IMR-90 (cell line): ENCODE measurements around the gene BAIAP2L1. TPM values are rescaled to one million over a fixed set of nuclear protein-coding genes. Genes with fewer than 3 reads are reported as not detected.
A peak's percentile ranks its signal among the peaks of the same experiment; 100 is the strongest.

Source experiments
- ATAC-seq: fragments of 200-7000 bp; cut with Tn5 transposase; 2 replicates; pipeline ENCODE4 v1.9.1; 2020; ENCODE audit warnings: low read depth, mild to moderate bottlenecking, moderate library complexity
- BruUV-seq: library from RNA; stranded (reverse); fragments of 400-500 nt; replicated peaks from 2 replicates; lab custom pipeline; 2021; lab: Mats Ljungman, UMichigan
- CTCF ChIA-PET: fragments of 300-600 bp; formaldehyde crosslinking; extraction: SDS; loops from one replicate; lab custom pipeline; 2021; ENCODE audit warnings: antibody characterized with exemption; lab: Yijun Ruan, JAX
- POLR2A ChIA-PET: fragments of 300-600 bp; sonication (Branson Sonifier 250); formaldehyde crosslinking; loops from one replicate; lab custom pipeline; 2022; ENCODE audit warnings: antibody characterized with exemption; ENCODE audit not compliant: unreplicated experiment; lab: Charles Lee
- DNase-seq: peaks from one replicate; pipeline ENCODE4 v3.0.0; 2013
- H2AFZ ChIP-seq: replicated peaks from 2 replicates; pipeline ENCODE3; 2013; ENCODE audit warnings: low read length, mild to moderate bottlenecking; ENCODE audit not compliant: poor library complexity
- H2AK5ac ChIP-seq: 2 replicates; pipeline ENCODE4 v1.6.1; 2013; ENCODE audit warnings: low read depth, low read length, inconsistent platforms
- H2AK9ac ChIP-seq: replicated peaks from 2 replicates; pipeline ENCODE3; 2013; ENCODE audit warnings: mild to moderate bottlenecking, low read depth, low read length, moderate library complexity; ENCODE audit not compliant: poor library complexity
- H2BK120ac ChIP-seq: 2 replicates; pipeline ENCODE4 v1.6.1; 2013; ENCODE audit warnings: low read depth, low read length, inconsistent platforms
- H2BK15ac ChIP-seq: 3 replicates; pipeline ENCODE4 v1.6.1; 2013; ENCODE audit warnings: low read depth, low read length, inconsistent platforms
- H2BK20ac ChIP-seq: 2 replicates; pipeline ENCODE4 v1.6.1; 2013; ENCODE audit warnings: low read depth, mild to moderate bottlenecking, inconsistent platforms, low read length, moderate library complexity
- H2BK5ac ChIP-seq: 2 replicates; pipeline ENCODE4 v1.6.1; 2013; ENCODE audit warnings: mild to moderate bottlenecking, low read depth, low read length, inconsistent platforms; ENCODE audit not compliant: poor library complexity, severe bottlenecking
- H3K14ac ChIP-seq: replicated peaks from 2 replicates; pipeline ENCODE4 v1.6.1; 2013; ENCODE audit warnings: low read depth, low read length, inconsistent platforms
- H3K18ac ChIP-seq: 2 replicates; pipeline ENCODE4 v1.6.1; 2013; ENCODE audit warnings: low read depth, low read length, control low read depth
- H3K23ac ChIP-seq: 2 replicates; pipeline ENCODE4 v1.6.1; 2013; ENCODE audit warnings: low read depth, low read length, inconsistent platforms
- H3K27ac ChIP-seq: 2 replicates; pipeline ENCODE4 v1.5.1; 2013; ENCODE audit warnings: mild to moderate bottlenecking, control low read depth, low read length; ENCODE audit not compliant: insufficient read depth
- H3K27me3 ChIP-seq: 2 replicates; pipeline ENCODE4 v1.6.1; 2013; ENCODE audit warnings: low read length; ENCODE audit not compliant: control insufficient read depth, insufficient read depth
- H3K36me3 ChIP-seq: 2 replicates; pipeline ENCODE4 v1.6.1; 2013; ENCODE audit warnings: low read length, mixed read lengths; ENCODE audit not compliant: control insufficient read depth, insufficient read depth
- H3K4ac ChIP-seq: 2 replicates; pipeline ENCODE4 v1.6.1; 2013; ENCODE audit warnings: low read depth, low read length, inconsistent platforms
- H3K4me1 ChIP-seq: 2 replicates; pipeline ENCODE4 v1.6.1; 2013; ENCODE audit warnings: low read length, mixed read lengths; ENCODE audit not compliant: control insufficient read depth, insufficient read depth
- H3K4me2 ChIP-seq: 2 replicates; pipeline ENCODE4 v1.6.1; 2013; ENCODE audit warnings: low read depth, mild to moderate bottlenecking, control low read depth, low read length, moderate library complexity
- H3K4me3 ChIP-seq: 2 replicates; pipeline ENCODE4 v1.5.1; 2013; ENCODE audit warnings: low read depth, mild to moderate bottlenecking, control low read depth, low read length, moderate library complexity; ENCODE audit not compliant: insufficient read depth
- H3K56ac ChIP-seq: 2 replicates; pipeline ENCODE4 v1.6.1; 2013; ENCODE audit warnings: low read length, inconsistent platforms; ENCODE audit not compliant: insufficient read depth; ENCODE audit errors: extremely low read depth
- H3K79me1 ChIP-seq, 2 experiments: 2 replicates each; pipeline ENCODE4 v1.6.1; 2013; ENCODE audit warnings: low read length in 2 of 2, inconsistent platforms in 1 of 2, low read depth in 1 of 2
- H3K9ac ChIP-seq: 2 replicates; pipeline ENCODE4 v1.6.1; 2013; ENCODE audit warnings: low read depth, low read length, control low read depth
- H3K9me1 ChIP-seq: 2 replicates; pipeline ENCODE4 v1.6.1; 2013; ENCODE audit warnings: low read length, inconsistent platforms; ENCODE audit not compliant: insufficient read depth
- H3K9me3 ChIP-seq: 2 replicates; pipeline ENCODE4 v1.6.1; 2013; ENCODE audit warnings: low read length; ENCODE audit not compliant: control insufficient read depth, insufficient read depth
- H4K20me1 ChIP-seq: 2 replicates; pipeline ENCODE4 v1.6.1; 2013; ENCODE audit warnings: low read length, inconsistent platforms; ENCODE audit not compliant: insufficient read depth
- H4K5ac ChIP-seq: 2 replicates; pipeline ENCODE4 v1.6.1; 2013; ENCODE audit warnings: mild to moderate bottlenecking, low read depth, low read length, control low read depth
- H4K8ac ChIP-seq, 2 experiments: 2 replicates each; pipeline ENCODE4 v1.6.1; 2013; ENCODE audit warnings: low read depth in 2 of 2, low read length in 2 of 2, control low read depth in 1 of 2, inconsistent platforms in 1 of 2
- H4K91ac ChIP-seq: 2 replicates; pipeline ENCODE4 v1.6.1; 2013; ENCODE audit warnings: low read depth, low read length, inconsistent platforms; ENCODE audit not compliant: insufficient read depth
- BHLHE40 ChIP-seq: fragments of 150-350 bp; IDR thresholded peaks from 2 replicates; pipeline ENCODE4 v1.6.1; 2016; ENCODE audit warnings: mild to moderate bottlenecking, low read depth, low read length
- CEBPB ChIP-seq: IDR thresholded peaks from 2 replicates; pipeline ENCODE4 v1.6.1; 2012; ENCODE audit warnings: low read depth, low read length, improper control_type of control experiment
- ELK1 ChIP-seq: fragments of 150-350 bp; IDR thresholded peaks from 2 replicates; pipeline ENCODE4 v1.6.1; 2016; ENCODE audit warnings: low read depth, mild to moderate bottlenecking, low read length, moderate library complexity, borderline replicate concordance
- MAZ ChIP-seq: IDR thresholded peaks from 2 replicates; pipeline ENCODE4 v1.6.1; 2012; ENCODE audit warnings: low read depth, mild to moderate bottlenecking, low read length, improper control_type of control experiment, moderate library complexity, borderline replicate concordance
- MXI1 ChIP-seq: IDR thresholded peaks from 2 replicates; pipeline ENCODE4 v1.6.1; 2012; ENCODE audit warnings: low read depth, mild to moderate bottlenecking, low read length, moderate library complexity, borderline replicate concordance
- NFE2L2 ChIP-seq: fragments of 150-350 bp; IDR thresholded peaks from 2 replicates; pipeline ENCODE4 v1.6.1; 2016; ENCODE audit warnings: low read depth, mild to moderate bottlenecking, low read length
- POLR2A ChIP-seq: IDR thresholded peaks from 2 replicates; pipeline ENCODE4 v1.6.1; 2012; ENCODE audit warnings: mild to moderate bottlenecking, low read depth, low read length
- RAD21 ChIP-seq: IDR thresholded peaks from 2 replicates; pipeline ENCODE4 v1.6.1; 2012; ENCODE audit warnings: low read length, improper control_type of control experiment
- RCOR1 ChIP-seq: IDR thresholded peaks from 2 replicates; pipeline ENCODE4 v1.6.1; 2012; ENCODE audit warnings: mild to moderate bottlenecking, low read length, improper control_type of control experiment; ENCODE audit not compliant: insufficient replicate concordance
- SMC3 ChIP-seq: fragments of 150-350 bp; IDR thresholded peaks from 2 replicates; pipeline ENCODE4 v1.6.1; 2016; ENCODE audit warnings: low read depth, mild to moderate bottlenecking, antibody characterized with exemption, low read length, moderate library complexity
- USF2 ChIP-seq: fragments of 150-350 bp; IDR thresholded peaks from 2 replicates; pipeline ENCODE4 v1.6.1; 2017; ENCODE audit warnings: mild to moderate bottlenecking, antibody characterized with exemption, low read length, low read depth
- WGBS, 2 experiments: methylation state at CpG; one replicate each; pipeline versions ENCODE4 v1.1.5 to v1.1.7; 2013; ENCODE audit warnings: missing lambda C conversion rate in 2 of 2; ENCODE audit not compliant: insufficient read length in 1 of 2; ENCODE audit errors: extremely low coverage in 2 of 2; 5-methylcytosine and 5-hydroxymethylcytosine counted together
- dilution Hi-C: fragments of 300-500 bp; cut with HindIII; formaldehyde crosslinking; loops from one replicate; pipeline ENCODE4 v1.14.3; 2018; ENCODE audit warnings: low sequenced_read_pairs; ENCODE audit not compliant: unreplicated experiment
- in situ Hi-C: fragments of 300-500 bp; cut with MboI; formaldehyde crosslinking; loops from 3 replicates; pipeline ENCODE4 v1.14.3; 2019; ENCODE audit warnings: low sequenced_read_pairs, inconsistent platforms, mixed read lengths
- intact Hi-C: fragments of 100-400 bp; cut with micrococcal nuclease; formaldehyde crosslinking; loops from 2 replicates; pipeline ENCODE4 v1.10.0; 2022
- polyA plus RNA-seq, 3 experiments: library from polyadenylated mRNA; depleted of rRNA; stranded (reverse); fragments of >200 nt; gene quantifications; 2 replicates each; pipeline ENCODE4 v1.2.3, GENCODE V29; 2012; ENCODE audit warnings: low replicate concordance in 1 of 3
- total RNA-seq: library from RNA; depleted of rRNA; stranded (reverse); fragments of >200 nt; gene quantifications from 2 replicates; pipeline ENCODE4 v1.2.3, GENCODE V29; 2012

The BAIAP2L1 gene
- total and polyA plus RNA-seq, 2 of the 4 experiments (the other 2 are of a cell fraction) = 2.2 to 6.0 TPM

- Histone ChIP-seq H3K4me1 (peaks cover 14% of the 10 kb centered on the region), H3K23ac (peak overlapping the region; percentile 77), H3K56ac (no peak overlapping the region), H3K79me1 (peaks cover 8 to 23% of the 10 kb centered on the region in 2 experiments; a peak in 3 of 4 replicates), H4K91ac (peak overlapping the region; percentile 84), H3K14ac (peak overlapping the region; percentile 89), H3K4me3 (no peak overlapping the region), H3K9ac (no peak overlapping the region), H2BK120ac (peak overlapping the region; percentile 96), H3K18ac (no peak overlapping the region; the same call in 1 of the 2 replicates), H3K36me3 (no peaks in the 10 kb centered on the region), H3K4me2 (no peak overlapping the region), H2BK15ac (peak overlapping the region; percentile 93; the same call in 2 of the 3 replicates), H3K4ac (peak overlapping the region; percentile 95), H2BK5ac (peak overlapping the region; percentile 78), H2AK5ac (peak overlapping the region; percentile 98), H3K27ac (no peak overlapping the region), H4K5ac (peak overlapping the region; percentile 8; the same call in 1 of the 2 replicates), H4K8ac (peak overlapping the region; percentile 32 to 90; a peak in 3 of 4 replicates), H3K27me3 (no peaks in the 10 kb centered on the region), H3K9me3 (no peaks in the 10 kb centered on the region), H2AK9ac (peak overlapping the region; percentile 93), H2BK20ac (peak overlapping the region; percentile 98), H3K9me1 (peaks cover 10% of the 10 kb centered on the region), H4K20me1 (no peaks in the 10 kb centered on the region), H2AFZ (peak overlapping the region; percentile 87)
- BruUV-seq = no TSS peak
- in situ Hi-C loops (no loop called here), intact Hi-C loops (no loop called here), dilution Hi-C loops (no loop called here)
- WGBS, 2 experiments = no CpG with 5 or more reads among the region's 6 CpGs
- TF ChIP-seq CEBPB = no peak
- no peak for TF ChIP-seq BHLHE40
- no peak for TF ChIP-seq USF2
- no peak for TF ChIP-seq POLR2A
- TF ChIP-seq MXI1 = no peak
- no peak for TF ChIP-seq NFE2L2
- no peak for TF ChIP-seq RCOR1
- TF ChIP-seq ELK1 = no peak
- no peak for TF ChIP-seq SMC3
- no peak for TF ChIP-seq RAD21
- no peak for TF ChIP-seq MAZ
- ChIA-PET POLR2A (no interaction called here), CTCF (interaction anchor here (0.6 kb wide), 1 partner anchor 253 kb away, joined by 3 read pairs; no protein-coding TSS in a partner anchor)
- DNase-seq (no peak), ATAC-seq (no peak)
Measured at GRCh38 chr7:98355250-98355538, 45.7 kb downstream of the BAIAP2L1 start.
